ENCODE data around the gene NBPF1.
"Not testable (repeated sequence)": the region's sequence is repeated elsewhere in the genome, so short reads cannot be mapped to it uniquely, and the experiment has no call there.

GRCh38 chr1:16649390-16649789, 36.0 kb upstream of the NBPF1 start:
- not testable (repeated sequence) for TF ChIP-seq CTCF (IDR thresholded peaks at IDR 0.05 in 8 of 11, conservative IDR thresholded peaks at IDR 0.05 in 3 of 11); POLR2A (IDR thresholded peaks at IDR 0.05)

All from spleen (tissue), 7 donors.